HG03558 (cell line): ENCODE results near the gene VWA5B2.

Experiments used
- ATAC-seq: cut with Tn5 transposase; IDR thresholded peaks from one replicate; pipeline ENCODE4 v1.9.1; 2021; ENCODE audit warnings: moderate number of reproducible peaks; ENCODE audit not compliant: unreplicated experiment; ENCODE audit errors: extremely low read depth

Gene VWA5B2

DNA sequence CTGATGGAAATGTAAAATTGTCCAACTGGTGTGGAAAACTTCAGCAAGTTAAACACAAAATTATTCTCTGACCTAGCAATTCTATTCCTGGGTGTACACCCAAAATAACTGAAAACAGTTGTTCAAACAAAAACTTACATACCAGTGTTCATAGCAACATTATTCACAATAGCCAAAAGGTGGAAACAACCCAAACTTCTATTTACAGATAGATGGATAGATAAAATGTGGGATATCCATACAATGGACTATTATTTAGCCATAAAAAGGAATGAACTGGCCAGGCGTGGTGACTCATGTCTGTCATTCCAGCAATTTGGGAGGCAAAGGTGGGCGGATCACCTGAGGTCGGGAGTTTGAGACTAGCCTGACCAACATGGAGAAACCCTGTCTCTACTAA lies 6.9 kb upstream of the VWA5B2 start:
- no peak for ATAC-seq

DNA sequence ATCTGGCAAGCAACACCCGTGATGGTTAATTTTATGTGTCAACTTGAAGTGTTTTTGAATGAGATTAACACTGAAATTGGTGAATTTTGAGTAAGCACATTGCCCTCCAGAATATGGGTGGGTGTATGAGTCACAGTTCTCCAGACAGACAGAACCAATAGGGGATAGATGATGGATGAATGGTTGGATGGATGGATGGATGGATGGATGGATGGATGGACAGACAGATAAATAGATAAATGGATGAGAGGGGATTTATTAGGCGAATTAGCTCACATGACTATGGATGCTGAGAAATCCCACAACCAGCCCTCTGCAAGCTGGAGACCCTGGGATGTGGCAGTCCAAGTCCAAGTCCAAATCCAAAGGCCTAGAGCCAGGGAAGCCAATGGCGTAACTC lies 5.4 kb upstream of the VWA5B2 start:
- no peak for ATAC-seq

DNA sequence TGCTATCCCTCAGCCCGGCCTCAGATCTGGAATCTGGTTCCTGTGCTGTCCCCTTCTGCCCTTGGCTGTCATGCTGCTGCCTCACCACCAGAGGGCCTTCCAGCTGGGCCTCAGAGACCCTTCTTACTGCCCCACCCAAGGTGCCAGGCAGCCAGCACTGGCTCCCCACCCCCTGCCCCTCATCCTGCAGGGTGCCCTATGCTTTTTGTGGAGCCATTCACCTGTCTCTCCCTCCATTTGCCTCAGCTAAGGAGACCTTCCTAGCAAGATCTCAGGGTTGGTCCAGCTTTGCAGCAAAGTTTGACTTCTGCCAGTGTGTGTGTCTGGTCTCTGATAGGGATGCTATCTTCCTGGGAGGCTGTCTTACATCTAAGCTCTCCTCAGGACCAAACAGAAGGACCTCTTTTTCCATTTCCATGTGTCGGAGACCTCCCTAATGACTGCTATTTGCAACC lies 1.9 kb upstream of the VWA5B2 start:
- no peak for ATAC-seq

DNA sequence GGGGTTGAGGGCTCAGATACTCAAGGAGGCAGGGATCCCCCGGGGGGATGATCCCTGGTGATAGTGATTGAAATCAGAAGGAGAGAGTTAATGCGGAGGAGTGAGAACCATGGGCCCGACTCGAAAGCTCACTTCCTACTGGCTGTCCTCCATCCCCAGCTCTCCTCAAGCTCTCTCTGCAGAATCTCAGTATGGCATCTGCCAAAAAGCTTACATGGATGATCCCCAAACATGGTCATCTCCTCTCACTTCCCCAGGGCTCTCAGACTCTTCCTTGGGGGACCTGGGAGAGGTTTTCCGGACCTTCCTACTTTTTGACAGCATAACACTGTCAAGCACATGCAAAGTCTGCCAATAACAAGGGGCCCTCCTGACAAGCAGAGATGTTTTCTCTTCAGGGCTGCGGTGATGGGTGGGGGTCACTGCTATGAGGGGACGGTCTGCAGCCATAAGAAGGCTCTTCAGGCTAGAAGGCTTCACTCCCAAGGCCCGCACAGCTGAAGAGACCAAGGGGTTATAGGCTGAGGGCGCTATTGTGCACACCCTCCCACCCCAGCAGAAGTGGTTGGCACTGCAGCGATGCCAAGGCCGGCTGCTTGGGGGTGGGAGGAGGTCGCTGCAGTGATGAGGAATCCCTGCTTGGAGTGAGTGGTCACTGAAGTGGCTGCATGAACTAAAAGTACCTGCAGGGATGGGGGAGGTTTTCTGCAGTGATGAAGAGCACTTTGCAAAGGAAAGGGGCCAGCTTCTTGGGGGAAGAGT lies 828 bp upstream of the VWA5B2 start:
- no peak for ATAC-seq

DNA sequence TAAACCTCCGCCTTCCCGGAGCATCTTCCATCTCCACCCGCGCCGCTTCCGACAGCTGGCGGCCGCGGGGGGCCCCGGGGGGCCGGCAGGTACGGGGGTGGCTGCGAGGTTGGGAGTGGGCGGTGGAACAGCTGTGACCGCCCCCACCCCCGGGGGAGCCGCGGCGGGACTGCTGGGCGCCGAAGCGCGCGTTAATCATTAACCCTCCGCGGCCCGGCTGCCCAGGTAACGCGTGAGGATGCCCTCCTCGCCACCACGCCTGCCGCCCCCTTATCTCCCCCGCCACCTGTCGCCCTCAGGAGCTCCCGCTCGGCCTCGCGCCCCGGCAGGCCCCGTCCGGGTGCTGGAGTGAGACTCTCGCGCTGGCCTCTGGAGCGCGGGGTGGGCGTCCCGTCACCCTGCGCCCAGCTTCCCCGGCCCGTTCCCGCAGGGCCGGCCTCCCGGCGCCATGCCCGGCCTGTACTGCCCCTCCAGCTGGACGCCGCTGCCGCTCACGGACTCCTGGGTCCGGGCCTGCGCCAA lies 757 bp downstream of the VWA5B2 start:
- no peak for ATAC-seq

DNA sequence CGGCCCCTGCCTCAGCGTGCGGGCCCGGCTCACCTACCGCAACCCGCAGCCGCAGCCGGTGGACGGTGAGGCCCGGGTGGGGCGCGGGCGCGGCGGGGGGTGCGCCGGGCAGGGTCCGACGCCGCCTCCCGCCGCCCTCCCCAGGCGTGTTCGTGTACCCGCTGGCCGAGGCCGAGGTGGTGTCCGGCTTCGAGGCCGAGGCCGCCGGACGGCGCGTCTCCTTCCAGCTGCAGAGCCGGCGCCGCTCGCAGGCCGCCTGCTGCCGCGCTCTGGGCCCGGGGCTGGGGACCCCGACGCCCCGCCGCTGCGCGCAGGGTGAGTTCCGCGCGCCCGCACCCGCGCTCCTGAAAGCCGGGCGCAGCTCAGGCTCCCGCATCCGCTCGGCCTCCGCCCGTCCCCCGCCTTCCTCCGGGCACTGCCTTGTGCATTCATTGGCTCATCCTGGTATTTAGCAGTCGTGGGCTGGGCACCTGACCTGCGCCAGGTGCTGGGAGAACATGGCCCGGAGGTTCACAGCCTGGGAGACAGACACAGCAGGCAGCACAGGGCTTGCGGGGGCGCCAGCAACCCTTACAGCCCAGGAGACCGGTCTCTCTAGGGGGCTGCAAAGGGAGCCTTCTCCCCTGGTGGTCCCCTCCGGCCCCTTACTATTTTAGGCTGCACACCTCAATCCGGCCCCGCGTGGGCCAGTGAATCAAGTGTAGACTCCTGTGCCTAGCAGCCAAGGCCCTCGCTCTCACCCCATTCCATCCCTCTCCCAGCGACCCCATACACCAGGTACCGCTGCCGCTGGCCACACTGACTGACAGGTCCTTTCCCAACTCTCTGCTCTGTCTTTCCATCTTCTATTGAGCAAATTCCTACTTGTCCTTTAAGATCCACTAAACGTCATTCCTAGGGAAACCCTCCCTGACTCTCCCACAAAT lies 1.5 kb downstream of the VWA5B2 start:
- no peak for ATAC-seq

DNA sequence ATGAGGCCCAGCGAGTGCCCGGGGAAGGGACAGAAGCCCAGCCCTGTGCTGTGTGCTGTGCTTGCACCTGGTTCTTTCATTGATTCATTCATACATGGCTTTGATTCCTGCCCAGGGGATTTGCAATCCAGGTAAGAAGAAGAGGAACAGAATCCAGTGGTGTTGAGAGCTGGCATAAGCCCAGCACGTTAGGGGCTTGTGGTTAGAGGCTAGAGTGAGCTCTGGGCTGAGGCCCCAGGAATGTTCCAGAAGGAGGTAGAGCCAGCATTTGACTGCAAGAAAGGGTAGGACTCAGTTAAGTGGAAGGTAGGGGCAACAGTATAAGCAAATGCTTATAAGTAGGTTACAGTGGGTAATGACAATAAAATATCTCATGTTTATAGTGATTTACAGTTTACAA lies 2.3 kb downstream of the VWA5B2 start:
- no peak for ATAC-seq

DNA sequence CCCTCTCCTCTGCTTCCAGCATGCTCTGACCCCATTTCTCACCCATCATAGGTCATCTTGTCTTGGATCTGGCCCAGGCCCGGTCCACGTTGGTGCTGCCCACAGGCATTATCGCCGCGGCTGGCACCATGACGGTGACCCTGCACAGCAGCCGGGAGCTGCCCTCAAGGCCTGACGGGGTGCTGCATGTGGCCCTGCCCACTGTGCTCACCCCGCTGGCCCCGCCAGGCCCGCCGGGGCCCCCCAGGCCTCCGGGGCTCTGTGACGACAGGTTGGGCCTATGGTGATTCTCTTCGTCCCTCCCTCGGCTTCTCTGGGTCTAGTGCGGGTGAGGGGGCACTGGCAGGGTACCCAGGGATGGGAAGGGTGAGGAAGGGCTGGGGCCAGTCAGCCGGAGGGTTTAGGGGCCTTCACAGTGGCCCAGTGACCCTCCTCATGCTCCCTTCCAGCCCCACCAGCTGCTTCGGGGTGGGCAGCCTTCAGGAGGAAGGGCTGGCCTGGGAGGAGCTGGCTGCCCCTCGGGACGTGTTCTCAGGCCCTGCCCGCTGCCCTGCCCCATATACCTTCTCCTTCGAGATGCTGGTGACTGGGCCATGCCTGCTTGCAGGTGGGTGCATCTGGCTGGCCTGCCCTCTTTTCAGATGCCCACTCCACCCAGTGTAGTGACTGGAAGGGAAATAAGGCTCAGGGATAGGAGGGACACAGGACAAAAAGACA lies 3.9 kb downstream of the VWA5B2 start:
- no peak for ATAC-seq

DNA sequence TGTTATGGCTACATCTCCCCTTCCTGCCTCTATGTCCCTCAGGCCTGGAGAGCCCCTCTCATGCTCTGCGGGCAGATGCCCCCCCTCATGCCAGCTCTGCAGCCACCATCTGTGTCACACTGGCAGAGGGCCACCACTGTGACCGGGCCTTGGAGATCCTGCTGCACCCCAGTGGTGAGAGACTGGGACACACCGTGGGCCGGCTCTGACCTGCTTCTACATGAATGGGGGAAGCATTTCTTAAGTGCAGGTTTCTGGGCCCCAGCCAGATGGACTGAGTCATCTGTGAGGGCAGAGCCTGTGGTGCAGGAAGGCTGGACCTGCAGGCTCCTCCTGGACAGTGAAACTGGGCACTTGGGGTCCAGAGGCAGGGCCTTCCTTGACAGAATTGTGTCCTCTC lies 4.8 kb downstream of the VWA5B2 start:
- no peak for ATAC-seq

DNA sequence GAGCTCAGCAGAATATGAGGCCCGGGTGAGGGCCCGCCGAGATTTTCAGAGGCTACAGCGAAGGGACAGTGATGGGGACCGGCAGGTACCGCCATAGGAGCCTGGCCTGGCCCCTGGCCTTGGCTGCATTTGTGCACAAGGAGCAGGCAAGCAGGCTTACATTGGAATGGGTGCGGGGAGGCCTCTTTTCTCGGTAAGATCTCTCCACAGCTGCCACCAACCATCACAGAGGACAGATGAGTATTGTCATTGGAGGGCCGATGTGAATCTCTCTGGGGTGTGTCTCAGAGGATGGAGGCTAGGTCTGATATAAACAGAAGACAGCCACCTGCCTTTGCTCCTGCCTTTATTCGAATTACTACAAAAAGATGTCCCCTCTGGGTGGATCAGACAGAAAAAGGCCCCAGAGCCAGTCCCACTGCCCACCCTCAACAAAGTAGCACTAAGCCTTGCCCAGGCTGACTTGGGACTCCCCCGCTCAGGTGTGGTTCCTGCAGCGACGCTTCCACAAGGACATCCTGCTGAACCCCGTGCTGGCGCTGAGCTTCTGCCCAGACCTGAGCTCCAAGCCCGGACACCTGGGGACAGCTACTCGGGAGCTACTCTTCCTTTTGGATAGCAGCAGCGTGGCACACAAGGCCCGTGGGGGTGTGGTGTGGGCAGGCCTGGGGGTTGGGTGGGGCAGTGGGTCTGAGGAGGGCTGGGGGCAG lies 5.4 kb downstream of the VWA5B2 start:
- ATAC-seq: no peak

DNA sequence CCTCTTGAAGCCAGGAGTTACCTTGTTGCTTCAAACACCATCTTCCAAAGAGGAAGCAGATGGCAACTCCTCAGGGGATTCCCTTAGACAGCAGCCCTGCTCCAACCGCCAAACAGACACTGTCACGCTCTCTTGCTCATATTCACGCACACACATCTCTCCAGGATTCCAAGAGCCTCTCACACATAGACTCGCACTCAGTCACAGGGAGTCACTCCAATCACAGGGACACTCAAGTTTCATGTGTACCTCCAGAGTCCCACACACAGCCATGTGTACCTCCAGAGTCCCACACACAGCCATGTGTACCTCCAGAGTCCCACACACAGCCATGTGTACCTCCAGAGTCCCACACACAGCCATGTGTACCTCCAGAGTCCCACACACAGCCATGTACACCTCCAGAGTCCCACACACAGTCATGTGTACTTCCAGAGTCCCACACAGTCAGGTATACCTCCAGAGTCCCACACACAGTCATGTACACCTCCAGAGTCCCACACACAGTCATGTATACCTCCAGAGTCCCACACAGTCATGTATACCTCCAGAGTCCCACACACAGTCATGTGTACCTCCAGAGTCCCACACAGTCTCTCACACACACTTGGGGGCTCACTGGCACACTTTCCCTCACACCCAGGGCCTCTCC lies 6.1 kb downstream of the VWA5B2 start:
- no peak for ATAC-seq

DNA sequence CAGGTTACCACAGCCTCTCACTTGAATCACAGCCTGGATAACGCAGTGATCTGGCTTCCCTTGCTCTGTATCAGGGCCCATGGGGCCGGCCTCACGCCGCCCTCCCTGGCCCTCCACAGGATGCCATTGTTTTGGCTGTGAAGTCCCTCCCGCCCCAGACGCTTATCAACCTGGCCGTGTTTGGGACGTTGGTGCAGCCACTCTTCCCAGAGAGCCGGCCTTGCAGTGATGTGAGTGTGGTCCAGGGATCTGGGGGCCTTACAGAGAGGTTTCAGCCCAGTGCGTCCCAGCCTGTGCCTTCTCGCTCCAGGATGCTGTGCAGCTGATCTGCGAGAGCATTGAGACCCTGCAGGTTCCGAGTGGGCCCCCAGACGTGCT lies 6.6 kb downstream of the VWA5B2 start:
- ATAC-seq: no peak

DNA sequence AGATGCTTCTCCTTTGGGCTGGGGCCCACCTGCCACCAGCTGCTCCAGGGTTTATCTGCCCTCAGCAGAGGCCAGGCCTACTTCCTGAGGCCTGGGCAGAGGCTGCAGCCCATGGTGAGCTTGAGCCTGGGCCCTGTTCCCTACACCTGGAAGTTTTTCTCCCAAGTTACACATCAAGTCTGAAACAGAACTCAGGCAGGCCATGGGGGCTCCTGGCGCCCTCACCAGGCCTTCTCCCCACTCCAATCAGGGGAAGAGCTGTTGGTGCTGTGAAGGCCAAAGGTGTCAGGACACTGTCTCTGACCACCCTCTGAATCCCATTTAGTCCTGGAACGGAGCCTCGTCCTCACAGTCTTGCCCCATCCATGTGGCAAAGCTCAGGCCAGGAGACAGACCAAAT lies 7.3 kb downstream of the VWA5B2 start:
- ATAC-seq: no peak

DNA sequence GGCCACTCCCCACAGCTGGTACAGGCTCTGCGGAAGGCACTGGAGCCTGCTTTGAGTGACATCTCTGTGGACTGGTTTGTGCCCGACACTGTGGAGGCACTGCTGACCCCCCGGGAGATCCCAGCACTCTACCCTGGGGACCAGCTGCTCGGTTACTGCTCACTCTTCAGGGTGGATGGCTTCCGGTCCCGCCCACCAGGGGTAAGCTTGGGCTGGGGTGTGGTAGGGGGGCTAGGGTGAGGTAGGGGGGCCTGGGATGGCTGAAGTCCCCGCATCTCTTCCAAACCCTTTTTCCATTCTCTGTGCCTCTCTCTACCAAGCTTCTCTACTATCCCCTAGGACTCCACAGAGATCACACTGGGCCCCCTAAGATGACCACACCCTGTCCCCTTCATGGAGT lies 7.8 kb downstream of the VWA5B2 start:
- ATAC-seq: no peak

DNA sequence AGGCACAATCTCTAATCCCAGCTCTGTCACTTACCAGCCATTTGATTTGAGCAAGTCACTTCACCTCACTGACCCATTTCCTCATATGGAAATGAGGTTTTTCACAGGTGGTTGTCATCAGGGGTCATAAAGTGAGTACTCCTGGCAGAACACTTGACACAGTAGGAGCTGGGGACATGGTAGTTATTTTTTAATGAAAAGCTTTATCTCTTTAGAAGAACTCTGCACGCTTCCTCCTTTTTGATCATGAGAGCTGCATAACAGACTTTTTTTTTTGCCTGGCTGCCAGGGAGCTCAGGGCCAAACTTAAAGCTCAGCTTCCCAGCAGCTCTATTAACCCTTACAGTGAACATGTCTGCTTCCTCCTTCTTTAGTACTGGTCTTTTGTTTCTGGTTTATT lies 8.4 kb downstream of the VWA5B2 start:
- no peak for ATAC-seq

DNA sequence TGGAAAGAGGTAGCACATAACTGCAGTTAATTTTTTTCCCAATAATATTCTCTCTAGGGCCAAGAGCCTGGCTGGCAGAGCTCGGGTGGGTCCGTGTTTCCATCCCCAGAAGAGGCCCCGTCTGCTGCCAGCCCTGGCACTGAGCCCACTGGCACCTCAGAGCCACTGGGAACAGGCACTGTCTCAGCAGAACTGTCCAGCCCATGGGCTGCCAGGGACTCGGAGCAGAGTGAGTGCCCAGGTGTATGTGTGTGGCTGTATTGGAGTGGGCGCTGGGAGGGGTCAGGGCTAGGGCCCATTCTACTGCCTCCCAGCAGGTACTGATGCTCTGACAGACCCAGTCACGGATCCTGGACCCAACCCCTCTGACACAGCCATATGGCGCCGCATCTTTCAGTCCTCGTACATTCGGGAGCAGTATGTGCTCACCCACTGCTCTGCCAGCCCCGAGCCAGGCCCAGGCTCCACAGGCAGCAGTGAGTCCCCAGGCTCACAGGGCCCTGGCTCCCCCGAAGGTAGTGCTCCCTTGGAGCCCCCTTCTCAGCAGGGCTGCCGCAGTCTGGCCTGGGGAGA lies 8.9 kb downstream of the VWA5B2 start:
- ATAC-seq: no peak

DNA sequence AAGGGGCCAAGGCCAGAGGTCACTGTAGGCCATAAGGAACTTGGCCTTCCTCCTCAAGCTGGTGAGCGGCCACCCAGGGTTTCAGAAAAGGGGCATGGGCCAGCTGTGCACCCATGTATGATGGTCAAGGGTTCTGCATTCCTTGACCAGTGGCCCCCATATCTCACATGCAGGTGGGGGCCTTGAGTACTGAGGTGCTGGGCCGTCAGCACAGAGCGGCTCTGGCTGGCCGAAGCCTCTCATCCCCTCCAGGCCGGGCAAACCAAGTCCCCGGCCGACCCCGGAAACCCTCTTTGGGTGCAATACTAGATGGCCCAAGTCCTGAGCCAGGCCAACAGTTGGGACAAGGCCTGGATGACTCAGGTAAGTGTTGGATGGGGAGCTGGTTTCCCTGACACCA lies 9.8 kb downstream of the VWA5B2 start:
- ATAC-seq: no peak

DNA sequence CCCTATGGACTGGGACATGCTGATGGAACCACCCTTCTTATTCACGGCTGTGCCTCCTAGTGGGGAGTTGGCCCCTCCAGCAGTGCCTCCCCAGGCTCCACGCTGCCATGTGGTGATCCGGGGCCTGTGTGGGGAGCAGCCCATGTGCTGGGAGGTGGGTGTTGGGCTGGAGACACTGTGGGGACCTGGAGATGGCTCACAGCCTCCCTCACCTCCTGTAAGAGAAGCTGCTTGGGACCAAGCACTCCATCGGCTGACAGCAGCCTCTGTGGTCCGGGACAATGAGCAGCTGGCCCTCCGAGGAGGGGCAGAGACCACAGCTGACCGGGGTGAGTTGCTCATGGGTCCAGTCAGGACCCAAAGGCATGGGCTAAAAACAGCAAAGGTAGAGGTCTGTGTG lies 10.3 kb downstream of the VWA5B2 start:
- ATAC-seq: no peak

DNA sequence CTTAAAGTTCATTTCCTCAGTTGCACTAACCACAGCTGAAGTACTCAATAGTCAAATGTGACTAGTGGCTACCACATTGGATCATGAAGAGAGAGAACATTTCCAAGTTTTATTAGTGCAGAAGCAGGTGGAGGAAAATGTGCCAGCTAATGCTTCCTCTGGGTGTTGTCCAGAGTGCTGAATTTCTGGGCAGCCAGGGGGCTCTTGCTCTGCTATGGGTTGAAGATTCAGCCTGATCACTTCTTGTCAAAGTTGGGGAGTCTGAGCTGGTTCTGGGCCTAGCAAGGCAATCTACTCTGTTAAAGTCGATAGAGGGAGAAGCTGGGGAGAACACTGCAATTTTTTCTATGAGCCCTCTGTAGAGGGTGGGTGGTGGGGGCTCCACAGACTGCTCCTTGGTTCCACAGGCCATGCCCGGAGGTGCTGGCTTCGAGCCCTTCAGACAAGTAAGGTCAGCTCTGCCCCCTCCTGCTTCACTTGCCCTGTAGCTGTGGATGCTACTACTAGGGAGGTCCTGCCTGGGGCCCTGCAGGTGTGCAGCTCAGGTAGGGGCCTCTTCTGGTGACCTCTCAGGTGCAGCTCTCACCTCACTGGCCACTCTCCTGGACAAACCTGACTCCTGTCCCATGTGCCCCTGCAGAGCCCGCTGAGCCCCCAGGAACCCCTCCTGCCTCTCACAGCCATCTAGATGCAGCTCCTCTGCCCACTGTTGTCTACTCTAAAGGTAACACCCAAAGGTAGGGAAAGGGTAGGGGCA lies 11.2 kb downstream of the VWA5B2 start:
- no peak for ATAC-seq
